Calu3 (cell line): ENCODE data around the gene ANK2. TPM values are rescaled to one million over a fixed set of nuclear protein-coding genes. Genes with fewer than 3 reads are reported as not detected.

Source experiments
- BruUV-seq: library from RNA; stranded (reverse); fragments of 400-500 nt; replicated peaks from 2 replicates; lab custom pipeline; 2021; lab: Mats Ljungman, UMichigan
- CTCF ChIA-PET: fragments of 300-600 bp; sonication (Branson Sonifier 250); formaldehyde crosslinking; loops from one replicate; lab custom pipeline; 2022; ENCODE audit warnings: antibody characterized with exemption; lab: Charles Lee
- DNase-seq: peaks from one replicate; pipeline ENCODE4 v3.0.0; 2022
- H3K27ac Mint-ChIP-seq: one replicate; pipeline ENCODE4 v1.8.0; 2022; ENCODE audit warnings: mixed read lengths; ENCODE audit not compliant: unreplicated experiment
- H3K27me3 Mint-ChIP-seq: one replicate; pipeline ENCODE4 v1.8.0; 2022; ENCODE audit warnings: mixed read lengths; ENCODE audit not compliant: unreplicated experiment
- H3K36me3 Mint-ChIP-seq: one replicate; pipeline ENCODE4 v1.8.0; 2022; ENCODE audit warnings: mild to moderate bottlenecking, moderate library complexity, mixed read lengths; ENCODE audit not compliant: insufficient read depth, unreplicated experiment
- H3K4me1 Mint-ChIP-seq: one replicate; pipeline ENCODE4 v1.8.0; 2022; ENCODE audit warnings: mild to moderate bottlenecking, low read depth, mixed read lengths; ENCODE audit not compliant: unreplicated experiment
- H3K4me3 Mint-ChIP-seq: one replicate; pipeline ENCODE4 v1.8.0; 2022; ENCODE audit warnings: mild to moderate bottlenecking, low read depth, moderate library complexity, mixed read lengths; ENCODE audit not compliant: unreplicated experiment
- H3K9me3 Mint-ChIP-seq: one replicate; pipeline ENCODE4 v1.8.0; 2022; ENCODE audit warnings: low read depth, mixed read lengths; ENCODE audit not compliant: unreplicated experiment
- intact Hi-C: fragments of 100-400 bp; cut with micrococcal nuclease; formaldehyde crosslinking; loops from one replicate; pipeline ENCODE4 v1.10.0; 2022; ENCODE audit not compliant: unreplicated experiment
- total RNA-seq: library from RNA; stranded (reverse); gene quantifications from 2 replicates; pipeline ENCODE4 v1.2.3, GENCODE V29; 2022
- TF ChIP-seq, protein P1 (sequence below): fragments of 200-600 bp; IDR thresholded peaks from one replicate; pipeline ENCODE4 v1.8.0; 2022; ENCODE audit warnings: antibody characterized with exemption; ENCODE audit not compliant: unreplicated experiment

ANK2 gene
- total RNA-seq, 1 experiment from 2014 or later = 4.1 TPM

- CTCF ChIA-PET = no interaction called here
- peaks cover 47% of the 10 kb centered on the region for H3K4me1 Mint-ChIP-seq
- no peaks in the 10 kb centered on the region for H3K27me3 Mint-ChIP-seq
- TF ChIP-seq, protein P1, sequence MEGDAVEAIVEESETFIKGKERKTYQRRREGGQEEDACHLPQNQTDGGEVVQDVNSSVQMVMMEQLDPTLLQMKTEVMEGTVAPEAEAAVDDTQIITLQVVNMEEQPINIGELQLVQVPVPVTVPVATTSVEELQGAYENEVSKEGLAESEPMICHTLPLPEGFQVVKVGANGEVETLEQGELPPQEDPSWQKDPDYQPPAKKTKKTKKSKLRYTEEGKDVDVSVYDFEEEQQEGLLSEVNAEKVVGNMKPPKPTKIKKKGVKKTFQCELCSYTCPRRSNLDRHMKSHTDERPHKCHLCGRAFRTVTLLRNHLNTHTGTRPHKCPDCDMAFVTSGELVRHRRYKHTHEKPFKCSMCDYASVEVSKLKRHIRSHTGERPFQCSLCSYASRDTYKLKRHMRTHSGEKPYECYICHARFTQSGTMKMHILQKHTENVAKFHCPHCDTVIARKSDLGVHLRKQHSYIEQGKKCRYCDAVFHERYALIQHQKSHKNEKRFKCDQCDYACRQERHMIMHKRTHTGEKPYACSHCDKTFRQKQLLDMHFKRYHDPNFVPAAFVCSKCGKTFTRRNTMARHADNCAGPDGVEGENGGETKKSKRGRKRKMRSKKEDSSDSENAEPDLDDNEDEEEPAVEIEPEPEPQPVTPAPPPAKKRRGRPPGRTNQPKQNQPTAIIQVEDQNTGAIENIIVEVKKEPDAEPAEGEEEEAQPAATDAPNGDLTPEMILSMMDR = no peak
- no peak overlapping the region for H3K27ac Mint-ChIP-seq
- intact Hi-C loops = no loop called here
- no peaks in the 10 kb centered on the region for H3K9me3 Mint-ChIP-seq
- H3K4me3 Mint-ChIP-seq = no peak overlapping the region
- no peak for DNase-seq
- no TSS peak for BruUV-seq
- H3K36me3 Mint-ChIP-seq = peaks cover 5% of the 10 kb centered on the region
These were observed 96.3 kb downstream of the ANK2 start for GRCh38 chr4:113145519-113146291.

DNA sequence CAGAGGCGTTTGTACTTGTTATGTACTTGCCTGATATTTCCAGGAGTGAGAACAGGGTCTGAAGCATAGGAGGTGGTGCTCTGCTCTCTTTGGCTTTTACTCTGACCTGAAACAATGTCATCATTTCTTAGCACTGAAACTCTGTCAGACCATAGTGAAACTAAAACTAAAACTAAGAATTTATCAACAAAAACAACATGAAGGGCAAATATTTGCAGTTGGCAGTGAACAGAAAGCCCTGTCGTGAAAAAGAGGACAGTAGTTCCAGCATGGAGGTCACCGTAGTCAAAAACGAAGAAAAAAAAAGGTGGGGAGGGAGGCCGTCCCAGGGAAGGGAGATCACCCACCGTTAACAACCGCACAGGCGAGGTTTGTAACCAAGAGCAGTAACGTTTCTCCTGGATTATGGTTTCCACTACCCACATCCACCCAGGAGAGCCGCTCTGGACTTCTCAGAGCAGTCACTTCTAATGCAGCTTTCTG, 97.5 kb downstream of the ANK2 start:
- CTCF ChIA-PET = interaction anchor here (0.7 kb wide), 1 partner anchor 1681 kb away, joined by 3 read pairs; no protein-coding TSS in a partner anchor
- intact Hi-C loops = no loop called here
- peak overlapping the region; percentile 96 for H3K27ac Mint-ChIP-seq
- TF ChIP-seq, protein P1 = no peak
- H3K4me1 Mint-ChIP-seq = peaks cover 47% of the 10 kb centered on the region
- peaks cover 5% of the 10 kb centered on the region for H3K36me3 Mint-ChIP-seq
- no peaks in the 10 kb centered on the region for H3K27me3 Mint-ChIP-seq
- DNase-seq = no peak
- H3K4me3 Mint-ChIP-seq = peak overlapping the region; percentile 71
- no TSS peak for BruUV-seq
- H3K9me3 Mint-ChIP-seq = no peaks in the 10 kb centered on the region

DNA sequence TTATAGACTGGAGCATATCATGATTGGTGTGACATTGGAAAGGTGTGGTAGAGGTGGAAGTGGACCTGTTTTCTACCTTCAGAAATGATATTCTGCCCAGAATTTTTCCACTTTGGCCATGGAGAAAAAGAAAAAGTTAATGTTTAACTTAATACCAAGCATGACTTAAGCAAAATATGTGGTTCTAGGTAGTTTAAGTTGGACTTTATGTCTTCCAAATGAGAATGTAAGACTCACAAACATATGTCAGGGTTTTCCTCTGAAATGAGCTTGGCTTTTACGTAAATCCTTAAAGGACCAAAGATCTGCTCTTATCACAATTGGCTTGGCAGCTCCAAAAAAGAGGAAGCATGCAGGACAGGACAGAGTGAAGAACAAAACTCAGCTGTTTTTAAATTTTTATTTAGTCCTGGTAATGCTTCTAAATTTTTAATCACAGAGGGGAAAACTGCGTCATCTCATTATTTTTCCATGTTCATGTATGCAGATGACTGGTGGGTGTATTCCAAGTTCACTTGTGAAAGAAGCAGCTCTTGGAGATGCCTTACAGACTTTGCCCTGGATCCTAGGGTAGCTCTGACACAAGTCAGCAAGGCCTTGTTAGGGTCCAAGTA, 98.2 kb downstream of the ANK2 start:
- no TSS peak for BruUV-seq
- Mint-ChIP-seq H3K27me3 (no peaks in the 10 kb centered on the region), H3K4me1 (peaks cover 44% of the 10 kb centered on the region), H3K4me3 (peak overlapping the region; percentile 71), H3K36me3 (peaks cover 5% of the 10 kb centered on the region), H3K9me3 (no peaks in the 10 kb centered on the region), H3K27ac (peak overlapping the region; percentile 96)
- CTCF ChIA-PET = interaction anchor here (0.6 kb wide), 1 partner anchor 490 kb away, joined by 3 read pairs; no protein-coding TSS in a partner anchor
- no peak for DNase-seq
- TF ChIP-seq, protein P1 = no peak
- intact Hi-C loops = no loop called here

DNA sequence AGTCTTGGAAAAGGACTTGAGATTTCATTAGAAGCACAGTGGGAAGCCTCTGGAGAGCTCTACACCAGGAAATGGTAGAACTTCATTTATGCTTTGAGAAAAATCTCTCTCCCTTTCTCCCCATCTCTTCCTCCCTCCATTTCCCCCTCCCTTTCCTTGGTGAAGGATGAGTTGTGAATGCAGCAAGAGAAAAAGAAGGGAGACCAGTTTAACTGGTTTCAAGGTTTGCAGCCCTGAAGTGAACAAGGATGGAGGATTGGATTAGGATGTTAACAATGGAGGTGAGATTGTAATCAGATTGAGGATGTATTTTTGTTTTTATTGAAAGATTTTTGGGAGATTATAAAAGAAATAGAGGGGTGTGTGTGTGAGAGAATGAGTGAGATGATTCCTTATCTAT, 99.5 kb downstream of the ANK2 start:
- Mint-ChIP-seq H3K27ac (peak overlapping the region; percentile 77), H3K36me3 (peaks cover 5% of the 10 kb centered on the region), H3K4me3 (no peak overlapping the region), H3K9me3 (no peaks in the 10 kb centered on the region), H3K4me1 (peaks cover 34% of the 10 kb centered on the region), H3K27me3 (no peaks in the 10 kb centered on the region)
- CTCF ChIA-PET = no interaction called here
- no TSS peak for BruUV-seq
- DNase-seq = peak; percentile 5
- TF ChIP-seq, protein P1 = no peak
- intact Hi-C loops = no loop called here
